Head of caudate nucleus (tissue), 42 donors: Measurements from ENCODE around the gene OR10AD1.
"Not testable (repeated sequence)": the region's sequence is repeated elsewhere in the genome, so short reads cannot be mapped to it uniquely, and the experiment has no call there.

Experiments used
- DNase-seq, 42 donors: peaks; one replicate each; pipeline versions ENCODE4 v3.0.0 to v3.0.0-alpha.2; 2020 to 2021; ENCODE audit warnings: mixed read lengths in 7 of 42
- intact Hi-C: fragments of 100-400 bp; cut with DNase I; formaldehyde crosslinking; loops from one replicate; pipeline ENCODE4 v1.15.0; 2022

Gene OR10AD1

GRCh38 chr12:48203192-48203591, at the start of gene OR10AD1:
Gene OR10AD1, minus strand, starts transcription at chr12:48203292. Its CDS starts 0 bp downstream, at chr12:48203292.
- no peak for DNase-seq
- intact Hi-C loops = no loop called here

- intact Hi-C loops = no loop called here
- DNase-seq = no peak
Measured at GRCh38 chr12:48247181-48247966, 44.3 kb upstream of the OR10AD1 start.

- intact Hi-C loops = no loop called here
- DNase-seq = no peak
Measured at GRCh38 chr12:48237162-48237561, 34.1 kb upstream of the OR10AD1 start.

- no peak for DNase-seq
- intact Hi-C loops = no loop called here
Measured at GRCh38 chr12:48235796-48236333, 32.8 kb upstream of the OR10AD1 start.

- DNase-seq, intact Hi-C loops: not testable (repeated sequence)
Measured at GRCh38 chr12:48231169-48231958, 28.3 kb upstream of the OR10AD1 start.

GRCh38 chr12:48224533-48224932, 21.4 kb upstream of the OR10AD1 start:
- intact Hi-C loops, DNase-seq: not testable (repeated sequence)

GRCh38 chr12:48221645-48222044, 18.6 kb upstream of the OR10AD1 start:
- no peak for DNase-seq
- intact Hi-C loops = no loop called here

- intact Hi-C loops = no loop called here
- no peak for DNase-seq
Measured at GRCh38 chr12:48220701-48221100, 17.6 kb upstream of the OR10AD1 start.

- intact Hi-C loops = no loop called here
Measured at GRCh38 chr12:48219631-48220030, 16.5 kb upstream of the OR10AD1 start.

GRCh38 chr12:48216785-48217184, 13.7 kb upstream of the OR10AD1 start:
- DNase-seq = no peak
- intact Hi-C loops = no loop called here

More at GRCh38 chr12:48219631-48220030, 16.5 kb upstream of the OR10AD1 start:
- no peak for DNase-seq

- DNase-seq, intact Hi-C loops: not testable (repeated sequence)
Measured at GRCh38 chr12:48209495-48209894, 6.4 kb upstream of the OR10AD1 start.

GRCh38 chr12:48202766-48203165, 326 bp downstream of the OR10AD1 start:
- intact Hi-C loops = no loop called here
- DNase-seq = no peak

- intact Hi-C loops = no loop called here
- no peak for DNase-seq
Measured at GRCh38 chr12:48201516-48201915, 1.6 kb downstream of the OR10AD1 start.

GRCh38 chr12:48201091-48201490, 2.0 kb downstream of the OR10AD1 start:
- intact Hi-C loops = no loop called here
- DNase-seq = no peak

- intact Hi-C loops = no loop called here
- no peak for DNase-seq
Measured at GRCh38 chr12:48199774-48200221, 3.3 kb downstream of the OR10AD1 start.

GRCh38 chr12:48198985-48199384, 4.1 kb downstream of the OR10AD1 start:
- intact Hi-C loops = no loop called here
- no peak for DNase-seq

GRCh38 chr12:48198672-48198971, 4.5 kb downstream of the OR10AD1 start:
- DNase-seq = peak in 31 of 42 donors; percentile 6 to 63 (median 37)
- intact Hi-C loops = no loop called here

- DNase-seq = peak; percentile 85 to 98 (median 94)
- intact Hi-C loops = no loop called here
Measured at GRCh38 chr12:48197971-48198671, 5.0 kb downstream of the OR10AD1 start.

- intact Hi-C loops = no loop called here
- peak in 10 of 42 donors; percentile 17 to 56 (median 33) for DNase-seq
Measured at GRCh38 chr12:48197549-48197970, 5.5 kb downstream of the OR10AD1 start.
